HFFc6 (cell line): ENCODE results near the gene PGAP6. TPM values are rescaled to one million over a fixed set of nuclear protein-coding genes. Genes with fewer than 3 reads are reported as not detected.
"Not testable (repeated sequence)": the region's sequence is repeated elsewhere in the genome, so short reads cannot be mapped to it uniquely, and the experiment has no call there.

ENCODE experiments used
- DNase-seq: peaks from one replicate; pipeline ENCODE4 v3.0.0-alpha.2; 2018
- H3K27ac Mint-ChIP-seq: 2 replicates; pipeline ENCODE4 v1.8.0; 2020; ENCODE audit warnings: mild to moderate bottlenecking, mixed read lengths
- H3K27me3 Mint-ChIP-seq: 2 replicates; pipeline ENCODE4 v1.8.0; 2021; ENCODE audit warnings: mild to moderate bottlenecking, moderate library complexity, mixed read lengths; ENCODE audit not compliant: insufficient read depth
- H3K36me3 Mint-ChIP-seq: 2 replicates; pipeline ENCODE4 v1.8.0; 2021; ENCODE audit warnings: low read depth, mixed read lengths
- H3K4me1 Mint-ChIP-seq: 2 replicates; pipeline ENCODE4 v1.8.0; 2020; ENCODE audit warnings: low read depth, mixed read lengths
- H3K4me3 Mint-ChIP-seq: 2 replicates; pipeline ENCODE4 v1.8.0; 2020; ENCODE audit warnings: mild to moderate bottlenecking, moderate library complexity, mixed read lengths
- H3K9me3 Mint-ChIP-seq: 2 replicates; pipeline ENCODE4 v1.8.0; 2020; ENCODE audit warnings: mild to moderate bottlenecking, mixed read lengths
- CTCF ChIP-seq: fragments of 200-600 bp; sonication (generic); IDR thresholded peaks from 2 replicates; pipeline ENCODE4 v1.5.0; 2021; ENCODE audit warnings: antibody characterized with exemption, mild to moderate bottlenecking
- total RNA-seq, 6 experiments: library from RNA; stranded (reverse); fragmentation: NEBNext Ultra II Directional; extraction: Animal tissue kit (Norgen Biotek cat#: 25700); gene quantifications; 2 replicates in 1 of 6; 3 replicates in 5 of 6; pipeline ENCODE4 v1.2.3, GENCODE V29; 2021

Gene PGAP6
- total RNA-seq, 6 experiments from 2014 or later, result 50.6 to 69.7 (median 59.7) TPM

- Mint-ChIP-seq H3K4me3 (peak overlapping the region; percentile 33), H3K27ac (no peak overlapping the region), H3K4me1 (peaks cover 20% of the 10 kb centered on the region), H3K27me3 (no peaks in the 10 kb centered on the region), H3K9me3 (no peaks in the 10 kb centered on the region), H3K36me3 (peaks cover 9% of the 10 kb centered on the region; the same call in 1 of the 2 replicates)
- no peak for DNase-seq
- TF ChIP-seq CTCF, result no peak
These were observed 28.1 kb downstream of the PGAP6 start for GRCh38 chr16:353404-354290.

- peak; percentile 68 for TF ChIP-seq CTCF
- Mint-ChIP-seq H3K27me3 (no peaks in the 10 kb centered on the region), H3K27ac (peak within 1 kb of the TSS; percentile 80)
These were observed 29.0 kb downstream of the PGAP6 start, which contains the start of gene AXIN1 for GRCh38 chr16:352547-353403. TSS of gene AXIN1 (minus strand) at chr16:352723. CDS start at chr16:347025, 5,698 bp downstream.

GRCh38 chr16:351804-352520, 29.8 kb downstream of the PGAP6 start:
- peak overlapping the region; percentile 80 for H3K27ac Mint-ChIP-seq
- H3K9me3 Mint-ChIP-seq, result no peaks in the 10 kb centered on the region
- H3K27me3 Mint-ChIP-seq, result no peaks in the 10 kb centered on the region
- peaks cover 28% of the 10 kb centered on the region for H3K4me1 Mint-ChIP-seq
- TF ChIP-seq CTCF, result no peak; the same call in 1 of the 2 replicates
- H3K36me3 Mint-ChIP-seq, result peaks cover 9% of the 10 kb centered on the region; the same call in 1 of the 2 replicates
- no peak for DNase-seq
- peak overlapping the region; percentile 87 for H3K4me3 Mint-ChIP-seq

More at GRCh38 chr16:352547-353403, 29.0 kb downstream of the PGAP6 start, which contains the start of gene AXIN1:
- Mint-ChIP-seq H3K4me3 (peak within 1 kb of the TSS; percentile 87), H3K4me1 (peaks cover 20% of the 10 kb centered on the region), H3K36me3 (peaks cover 9% of the 10 kb centered on the region; the same call in 1 of the 2 replicates), H3K9me3 (no peaks in the 10 kb centered on the region)
- DNase-seq, result peak; percentile 90

- Mint-ChIP-seq H3K27ac (no peak overlapping the region), H3K4me1 (peaks cover 44% of the 10 kb centered on the region), H3K36me3 (peaks cover 23% of the 10 kb centered on the region), H3K27me3 (no peaks in the 10 kb centered on the region), H3K4me3 (no peak overlapping the region), H3K9me3 (no peaks in the 10 kb centered on the region)
- no peak for DNase-seq
- TF ChIP-seq CTCF, result no peak
These were observed 31.6 kb downstream of the PGAP6 start for GRCh38 chr16:350203-350602.

GRCh38 chr16:349211-349610, 32.6 kb downstream of the PGAP6 start:
- TF ChIP-seq CTCF, result no peak
- H3K9me3 Mint-ChIP-seq, result no peaks in the 10 kb centered on the region
- no peaks in the 10 kb centered on the region for H3K27me3 Mint-ChIP-seq
- H3K27ac Mint-ChIP-seq, result no peak overlapping the region
- DNase-seq, result no peak
- peaks cover 44% of the 10 kb centered on the region for H3K4me1 Mint-ChIP-seq
- no peak overlapping the region for H3K4me3 Mint-ChIP-seq
- H3K36me3 Mint-ChIP-seq, result peaks cover 30% of the 10 kb centered on the region

- H3K4me3 Mint-ChIP-seq, result not testable (repeated sequence)
- H3K36me3 Mint-ChIP-seq, result peaks cover 30% of the 10 kb centered on the region
These were observed 33.3 kb downstream of the PGAP6 start for GRCh38 chr16:348495-348894.

More at GRCh38 chr16:348495-348894, 33.3 kb downstream of the PGAP6 start:
- H3K9me3 Mint-ChIP-seq, H3K27ac Mint-ChIP-seq, H3K27me3 Mint-ChIP-seq, DNase-seq: not testable (repeated sequence)
- peaks cover 44% of the 10 kb centered on the region for H3K4me1 Mint-ChIP-seq
